ENCODE data around the gene SYTL3.

DNA sequence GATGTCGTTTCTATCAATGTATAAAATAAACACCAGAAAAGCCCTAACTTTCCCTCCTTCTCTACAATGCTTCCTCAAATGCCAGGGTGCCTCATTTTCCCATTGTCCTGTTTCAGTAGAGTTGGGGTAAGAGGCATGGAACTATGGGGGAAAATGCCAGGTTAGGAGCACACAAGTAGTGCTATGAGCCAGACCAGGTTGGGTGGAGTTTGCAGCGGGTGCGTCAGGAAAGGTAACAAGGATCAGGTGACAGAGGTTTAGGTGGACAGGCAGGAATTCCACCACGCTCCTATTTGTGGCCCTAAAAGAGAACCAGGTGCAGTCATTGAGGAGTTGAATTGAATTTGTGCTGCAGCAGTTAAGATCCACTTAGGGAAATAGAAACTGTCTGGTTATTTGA lies 36.5 kb downstream of the SYTL3 start:
- no peak for TF ChIP-seq POLR2A (IDR thresholded peaks at IDR 0.05)
- TF ChIP-seq, protein P1, sequence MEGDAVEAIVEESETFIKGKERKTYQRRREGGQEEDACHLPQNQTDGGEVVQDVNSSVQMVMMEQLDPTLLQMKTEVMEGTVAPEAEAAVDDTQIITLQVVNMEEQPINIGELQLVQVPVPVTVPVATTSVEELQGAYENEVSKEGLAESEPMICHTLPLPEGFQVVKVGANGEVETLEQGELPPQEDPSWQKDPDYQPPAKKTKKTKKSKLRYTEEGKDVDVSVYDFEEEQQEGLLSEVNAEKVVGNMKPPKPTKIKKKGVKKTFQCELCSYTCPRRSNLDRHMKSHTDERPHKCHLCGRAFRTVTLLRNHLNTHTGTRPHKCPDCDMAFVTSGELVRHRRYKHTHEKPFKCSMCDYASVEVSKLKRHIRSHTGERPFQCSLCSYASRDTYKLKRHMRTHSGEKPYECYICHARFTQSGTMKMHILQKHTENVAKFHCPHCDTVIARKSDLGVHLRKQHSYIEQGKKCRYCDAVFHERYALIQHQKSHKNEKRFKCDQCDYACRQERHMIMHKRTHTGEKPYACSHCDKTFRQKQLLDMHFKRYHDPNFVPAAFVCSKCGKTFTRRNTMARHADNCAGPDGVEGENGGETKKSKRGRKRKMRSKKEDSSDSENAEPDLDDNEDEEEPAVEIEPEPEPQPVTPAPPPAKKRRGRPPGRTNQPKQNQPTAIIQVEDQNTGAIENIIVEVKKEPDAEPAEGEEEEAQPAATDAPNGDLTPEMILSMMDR (IDR thresholded peaks at IDR 0.05 in 4 of 5, conservative IDR thresholded peaks at IDR 0.05 in 1 of 5) = no peak

All from gastrocnemius medialis (tissue), 4 donors.